Breast epithelium (tissue), 3 donors: ENCODE results near the gene DPPA2.

ENCODE experiments used
- POLR2A ChIP-seq: fragments of 450-650 bp; IDR thresholded peaks from one replicate; pipeline ENCODE4 v1.6.1; 2016; ENCODE audit warnings: antibody characterized with exemption, mild to moderate bottlenecking, moderate library complexity
- POLR2AphosphoS5 ChIP-seq, 3 donors: sonication (generic); formaldehyde crosslinking; IDR thresholded peaks; one replicate each; pipeline ENCODE4 v1.6.1; 2017; ENCODE audit warnings: antibody characterized with exemption in 3 of 3

- TF ChIP-seq POLR2AphosphoS5 (IDR thresholded peaks at IDR 0.05) (no peak), POLR2A (no peak)
Observed at GRCh38 chr3:109316162-109316730, at the start of gene DPPA2.
